ENCODE measurements around the gene HGD.
"Not testable (repeated sequence)": the region's sequence is repeated elsewhere in the genome, so short reads cannot be mapped to it uniquely, and the experiment has no call there.

The HGD gene, protein sequence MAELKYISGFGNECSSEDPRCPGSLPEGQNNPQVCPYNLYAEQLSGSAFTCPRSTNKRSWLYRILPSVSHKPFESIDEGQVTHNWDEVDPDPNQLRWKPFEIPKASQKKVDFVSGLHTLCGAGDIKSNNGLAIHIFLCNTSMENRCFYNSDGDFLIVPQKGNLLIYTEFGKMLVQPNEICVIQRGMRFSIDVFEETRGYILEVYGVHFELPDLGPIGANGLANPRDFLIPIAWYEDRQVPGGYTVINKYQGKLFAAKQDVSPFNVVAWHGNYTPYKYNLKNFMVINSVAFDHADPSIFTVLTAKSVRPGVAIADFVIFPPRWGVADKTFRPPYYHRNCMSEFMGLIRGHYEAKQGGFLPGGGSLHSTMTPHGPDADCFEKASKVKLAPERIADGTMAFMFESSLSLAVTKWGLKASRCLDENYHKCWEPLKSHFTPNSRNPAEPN

DNA sequence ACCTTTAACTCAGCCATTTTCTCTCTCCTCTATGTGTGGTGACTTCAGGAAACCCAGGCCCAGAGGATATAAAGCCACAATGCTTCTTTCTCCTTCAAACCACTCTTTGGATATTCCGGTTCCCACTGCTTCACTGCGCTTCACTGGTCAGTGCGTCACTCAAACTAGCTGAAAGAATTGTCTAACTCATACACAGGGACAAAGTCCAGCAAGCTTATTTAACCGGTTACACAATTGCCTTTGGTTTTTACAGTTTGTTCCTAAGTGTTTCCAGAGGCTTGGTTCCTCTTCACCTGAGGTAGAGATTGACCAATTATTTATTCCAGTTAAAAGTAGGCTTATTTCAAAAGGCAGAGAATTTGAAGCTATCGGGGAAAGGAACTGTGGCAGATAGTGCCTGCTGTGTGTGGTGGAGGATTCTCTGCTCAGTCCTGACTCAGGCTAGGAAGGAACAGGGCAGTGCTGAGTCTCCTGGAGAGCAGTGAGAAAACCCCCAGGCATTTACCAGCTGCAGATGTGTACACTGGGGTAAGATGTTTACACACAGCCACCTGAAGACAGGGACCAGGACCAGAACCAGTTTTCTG lies at the start of gene HGD:
TSS of gene HGD (minus strand) at position 145 of the 587 bp plus-strand sequence. CDS start at position 17, 128 bp downstream.
- no peak for DNase-seq

DNA sequence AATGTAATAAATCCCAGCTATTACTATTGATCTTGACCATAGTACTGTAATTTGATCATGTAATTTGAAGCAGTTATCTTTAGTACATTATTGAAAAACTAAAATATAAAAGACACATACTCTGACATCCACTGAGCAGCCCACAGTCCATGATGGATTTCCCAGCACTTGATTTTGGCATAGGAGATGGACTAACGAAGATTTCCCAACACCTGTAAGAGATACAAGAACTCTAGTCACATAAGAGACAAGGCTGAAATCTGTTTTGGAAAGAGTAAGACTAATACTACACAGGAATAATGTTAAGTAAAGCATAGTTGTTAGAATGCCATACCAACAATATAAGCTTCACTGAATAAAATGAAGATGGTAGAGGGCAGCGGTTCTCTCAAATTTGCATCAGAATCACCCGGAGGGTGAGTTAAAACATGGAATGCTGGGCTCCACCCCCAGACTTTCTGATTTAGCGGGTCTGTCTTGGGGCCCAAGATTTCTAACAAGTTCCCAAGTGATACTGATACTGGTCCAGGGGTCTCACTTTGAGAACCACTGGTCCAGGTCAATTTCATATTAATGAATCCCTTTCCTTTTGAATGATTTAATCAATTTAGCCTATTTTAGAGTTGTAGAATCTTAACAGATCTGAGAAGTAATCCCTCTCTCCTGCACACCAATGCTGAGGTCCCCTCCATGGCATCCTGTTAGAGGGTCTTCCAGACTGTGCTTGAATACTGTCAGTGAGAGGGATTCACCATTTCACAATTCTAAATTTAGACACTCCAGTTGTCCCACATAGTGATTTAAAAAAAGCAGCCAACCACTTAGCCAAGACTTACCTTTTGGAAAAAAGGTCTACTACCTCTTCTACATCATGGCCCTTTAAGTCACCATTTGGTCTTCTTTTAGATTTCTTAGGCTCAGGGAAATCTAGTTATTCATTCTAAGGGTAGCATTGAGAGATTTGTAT lies 48.8 kb upstream of the HGD start:
- DNase-seq = no peak

DNA sequence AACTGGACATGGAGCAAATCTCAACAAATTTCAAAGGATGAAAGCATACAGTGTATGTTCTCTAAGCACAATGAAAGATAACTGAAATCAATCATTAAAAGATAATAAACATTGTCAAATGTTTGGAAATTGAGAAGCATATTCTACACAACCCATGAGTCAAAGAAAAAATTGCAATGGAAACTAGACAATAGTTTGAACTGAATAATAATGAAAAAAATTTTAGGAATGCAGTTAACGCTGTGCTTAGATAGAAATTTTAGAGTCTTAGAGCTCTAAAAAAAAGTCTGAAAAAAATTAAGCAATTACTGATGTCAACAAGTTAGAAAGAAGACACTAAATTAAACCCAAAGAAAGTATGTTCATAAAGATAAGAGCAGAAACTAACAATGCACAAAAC lies 44.8 kb upstream of the HGD start:
- no peak for DNase-seq

DNA sequence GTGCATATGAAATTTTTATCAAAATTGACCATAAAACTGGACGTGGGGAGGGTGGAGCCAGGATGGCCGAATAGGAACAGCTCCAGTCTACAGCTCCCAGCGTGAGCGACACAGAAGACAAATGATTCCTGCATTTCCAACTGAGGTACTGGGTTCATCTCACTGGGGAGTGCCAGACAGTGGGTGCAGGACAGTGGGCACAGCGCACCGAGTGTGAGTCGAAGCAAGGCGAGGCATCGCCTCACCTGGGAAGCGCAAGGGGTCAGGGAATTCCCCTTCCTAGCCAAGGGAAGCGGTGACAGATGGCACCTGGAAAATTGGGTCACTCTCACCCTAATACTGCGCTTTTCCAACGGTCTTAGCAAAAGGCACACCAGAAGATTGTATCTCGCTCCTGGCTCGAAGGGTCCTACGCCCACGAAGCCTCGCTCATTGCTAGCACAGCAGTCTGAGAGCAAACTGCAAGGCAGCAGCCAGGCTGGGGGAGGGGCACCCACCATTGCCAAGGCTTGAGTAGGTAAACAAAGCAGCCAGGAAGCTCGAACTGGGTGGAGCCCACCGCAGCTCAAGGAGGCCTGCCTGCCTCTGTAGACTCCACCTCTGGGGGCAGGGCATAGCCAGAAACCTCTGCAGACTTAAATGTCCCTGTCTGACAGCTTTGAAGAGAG lies 37.3 kb upstream of the HGD start:
- DNase-seq = not testable (repeated sequence)

DNA sequence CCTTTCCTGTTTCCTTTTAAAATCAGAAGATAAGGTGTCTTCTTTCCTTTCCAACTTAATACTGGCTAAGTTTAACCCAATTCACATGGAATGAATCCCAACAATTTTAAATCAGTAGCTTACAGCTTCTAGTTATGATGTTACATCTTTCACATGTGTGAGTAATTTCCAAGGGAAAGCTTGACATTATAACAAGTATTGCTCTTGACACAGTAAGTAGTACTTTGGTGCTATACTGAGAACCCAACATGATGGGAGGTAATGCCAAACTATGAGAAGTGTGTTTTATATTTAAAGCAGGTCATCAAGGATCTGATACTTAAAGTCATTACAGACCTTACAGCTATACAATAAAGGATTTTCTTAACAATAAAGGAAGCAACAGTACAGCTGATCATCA lies 31.2 kb upstream of the HGD start:
- DNase-seq = no peak

DNA sequence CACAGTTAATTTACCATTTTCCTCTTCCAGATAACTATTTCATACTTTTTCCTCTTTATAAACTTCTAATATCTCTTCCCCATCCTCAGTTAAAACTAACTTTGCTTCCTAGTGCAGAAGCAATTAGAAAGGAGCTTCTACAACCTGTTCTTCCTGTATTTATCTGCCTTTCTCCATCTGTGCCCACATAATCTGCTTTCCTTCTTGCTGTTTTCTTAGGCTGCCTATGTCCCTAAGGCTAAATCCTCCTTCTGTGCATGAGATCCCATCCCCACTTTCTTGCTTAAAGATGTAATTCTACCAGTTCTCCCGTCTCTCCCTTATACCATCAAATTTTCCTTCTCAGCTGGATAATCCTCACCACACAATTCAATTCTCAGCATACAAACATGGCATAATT lies 28.3 kb upstream of the HGD start:
- DNase-seq = no peak

DNA sequence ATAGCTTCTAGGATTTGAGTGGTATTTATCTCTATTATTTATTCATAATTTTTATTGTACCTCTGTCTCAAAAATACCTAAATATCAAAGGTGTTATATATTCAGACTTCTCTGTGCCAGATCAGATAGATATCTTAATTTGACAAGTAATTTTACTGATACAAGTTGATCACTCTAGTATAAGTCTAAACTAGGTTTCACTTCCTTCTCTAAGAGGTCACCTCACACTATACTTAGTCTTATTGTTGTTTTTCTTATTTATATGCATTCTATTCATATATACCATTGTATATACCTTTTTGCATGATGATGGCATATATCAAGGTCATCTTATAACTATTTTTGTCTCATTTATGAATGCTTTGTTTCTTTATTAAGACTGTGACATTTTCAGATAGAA lies 26.4 kb upstream of the HGD start:
- DNase-seq = no peak

DNA sequence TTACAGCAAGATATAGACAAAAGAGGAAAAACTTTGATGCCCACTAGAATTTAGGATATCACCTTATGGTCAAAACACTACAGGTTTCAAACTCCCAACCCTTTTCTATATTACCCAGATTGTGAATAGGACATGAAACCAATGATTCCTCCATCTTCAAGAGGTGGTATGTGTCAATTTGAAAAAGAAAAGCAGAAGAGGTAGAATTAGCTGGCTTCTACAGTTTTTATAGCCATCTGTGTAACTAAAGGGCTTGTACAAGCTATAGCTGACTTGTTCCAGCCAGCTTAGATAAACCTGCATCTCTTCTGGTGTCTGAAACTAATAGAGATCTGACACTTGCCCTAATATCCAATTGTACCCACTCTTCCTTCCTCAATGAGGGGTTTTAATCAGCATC lies 24.9 kb upstream of the HGD start:
- no peak for DNase-seq

DNA sequence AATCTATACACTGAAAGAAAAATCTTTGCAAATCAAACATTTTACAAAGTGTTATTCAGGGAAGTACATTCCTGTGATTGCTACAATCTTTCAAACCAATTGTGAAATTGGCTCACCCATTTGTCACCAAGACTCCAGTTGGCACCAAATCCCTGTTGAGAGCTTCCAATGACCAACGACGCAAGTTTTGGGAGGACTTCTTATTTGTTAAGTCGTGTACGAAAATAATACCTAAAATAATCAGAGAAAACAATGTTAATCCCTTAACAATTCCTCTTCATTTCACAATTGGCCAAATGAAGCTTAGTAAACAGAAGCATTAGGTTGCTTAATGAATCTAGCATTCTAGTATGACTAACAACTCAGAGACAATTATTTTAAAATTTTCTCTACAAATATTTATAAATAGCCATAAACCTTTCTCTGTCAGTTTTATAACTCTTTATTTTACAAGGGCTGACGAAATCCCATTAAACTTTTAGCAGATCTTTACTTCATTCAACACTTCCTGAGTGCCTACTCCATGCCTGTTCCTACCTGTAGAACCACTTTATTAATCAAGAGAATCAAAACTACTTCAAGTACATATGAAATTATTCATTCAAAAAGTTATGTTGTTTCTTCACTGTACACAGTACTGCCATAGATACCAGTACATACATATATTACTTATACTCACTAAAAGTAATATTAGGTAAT lies 24.0 kb upstream of the HGD start:
- no peak for DNase-seq

DNA sequence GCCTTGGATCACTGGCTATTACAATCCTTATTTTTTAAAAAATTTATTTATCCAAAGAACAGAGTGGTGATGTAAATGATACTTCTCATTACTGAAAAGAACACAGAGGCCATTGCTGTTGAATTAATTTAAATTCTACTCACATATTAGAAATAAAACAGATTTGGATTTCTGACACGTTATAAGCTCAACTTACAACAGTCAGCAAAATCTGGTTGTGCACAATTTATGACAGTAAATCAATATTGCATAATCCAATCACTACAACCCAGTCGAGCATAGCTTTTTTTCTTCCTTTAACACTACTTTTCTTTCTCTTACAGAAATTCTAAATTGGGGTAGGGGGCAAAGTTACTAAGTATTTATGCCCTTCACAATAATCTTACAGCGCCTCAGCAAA lies 17.3 kb upstream of the HGD start:
- no peak for DNase-seq

DNA sequence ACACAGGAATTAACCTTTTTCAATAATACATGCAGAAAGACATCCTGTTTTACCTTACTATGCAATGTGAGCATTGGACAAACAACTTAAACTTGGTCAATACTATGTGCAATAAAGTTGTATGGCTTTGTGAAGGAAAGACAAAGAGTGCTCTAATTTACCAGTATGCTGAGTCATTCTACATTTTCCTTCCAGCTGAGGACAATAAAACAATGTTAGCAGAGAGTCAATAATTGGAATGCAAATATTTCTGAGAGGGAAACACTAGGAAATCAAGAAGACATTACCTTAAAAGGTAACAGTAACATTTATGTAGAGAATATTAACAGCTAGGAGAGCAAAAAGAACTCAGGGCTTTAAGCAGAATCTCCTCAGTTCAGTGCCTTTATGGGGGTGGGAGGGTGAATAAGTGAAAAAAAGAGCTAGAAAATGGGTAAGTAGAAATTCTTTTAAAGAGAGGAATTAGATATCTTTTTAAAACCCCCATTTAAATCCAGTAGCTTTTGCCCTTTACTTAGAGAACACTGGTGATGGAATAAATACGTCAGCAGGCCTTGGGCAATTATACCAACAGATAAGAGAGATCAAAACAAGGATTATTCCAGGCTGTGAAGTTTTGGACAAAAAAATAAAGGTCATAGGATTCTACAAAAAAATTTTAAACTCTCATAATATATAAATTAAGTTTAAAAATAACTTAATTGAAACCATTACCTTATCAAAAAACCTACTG lies 11.6 kb upstream of the HGD start:
- DNase-seq = no peak

DNA sequence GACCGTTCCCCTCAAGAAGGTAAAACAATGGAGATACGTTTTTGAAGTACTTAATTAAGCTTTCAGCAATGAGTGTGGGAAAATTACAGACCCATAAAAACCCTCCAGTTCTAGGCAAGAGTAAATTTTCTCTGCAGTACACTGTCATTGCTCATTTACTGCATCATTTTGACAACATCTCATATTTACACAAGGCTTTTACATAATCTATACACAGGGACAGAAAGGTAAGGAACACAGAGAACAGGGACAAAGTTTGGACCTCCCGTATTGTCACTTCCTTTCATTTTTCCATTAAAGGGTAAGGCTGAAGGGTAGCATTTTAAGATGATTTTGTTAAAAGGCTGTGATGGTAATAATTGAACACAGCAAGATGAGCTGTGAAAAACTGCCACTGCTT lies 7.4 kb upstream of the HGD start:
- no peak for DNase-seq

DNA sequence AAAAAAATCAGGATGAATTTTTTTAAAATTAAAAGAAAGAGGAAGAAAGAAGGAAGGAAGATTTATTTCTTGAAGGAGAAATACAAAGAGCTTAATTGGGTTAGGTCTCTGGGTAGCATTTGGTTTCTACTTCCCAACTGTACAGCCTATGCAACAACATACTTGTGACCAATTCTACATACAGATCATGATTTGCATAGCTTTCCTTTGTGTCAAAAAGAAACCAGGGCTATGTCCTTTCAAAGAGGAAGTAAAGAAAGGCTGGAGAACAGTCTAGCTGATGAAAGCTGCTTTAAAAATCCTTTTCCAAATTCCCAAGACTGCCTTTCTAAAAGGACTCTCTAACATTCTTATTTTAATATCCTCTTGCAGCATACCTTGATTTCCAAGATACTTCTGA lies 6.1 kb upstream of the HGD start:
- DNase-seq = no peak

DNA sequence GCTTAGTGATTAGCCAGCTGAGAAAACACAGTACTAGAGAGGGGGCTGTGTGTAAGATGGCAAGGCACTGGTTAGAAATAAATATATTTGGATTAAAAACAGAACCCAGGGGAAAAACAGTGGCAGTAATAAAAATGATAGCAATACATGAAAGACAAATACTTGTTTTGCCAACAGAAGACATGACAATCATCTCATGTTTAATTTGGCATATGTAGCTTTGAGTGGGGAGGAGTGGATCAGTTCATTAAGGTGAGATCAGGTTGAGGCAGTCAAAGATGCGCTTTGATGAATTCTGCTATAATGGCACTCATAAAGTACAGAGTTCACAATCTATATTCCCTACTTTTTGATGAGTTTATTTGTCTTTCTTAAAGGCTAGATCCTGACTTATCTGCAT lies 3.4 kb upstream of the HGD start:
- no peak for DNase-seq

DNA sequence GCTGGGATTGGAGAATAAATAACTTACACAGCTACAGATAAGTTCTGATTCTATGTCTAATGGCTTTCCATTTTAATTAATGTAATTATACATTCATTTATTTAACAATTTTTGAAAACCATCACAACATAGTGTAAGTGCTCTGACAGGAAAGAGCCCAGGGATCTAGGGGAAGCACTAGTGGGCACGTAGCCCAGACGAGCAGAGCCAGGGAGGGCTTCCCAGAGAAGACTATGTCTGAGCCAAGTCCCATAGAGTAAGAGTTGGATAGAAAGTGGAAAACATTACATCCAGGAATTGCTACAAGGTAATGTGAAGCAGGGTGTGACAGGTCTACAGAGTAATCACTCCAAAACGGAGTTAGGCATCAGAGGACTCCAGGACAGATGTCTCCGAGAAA lies 2.9 kb upstream of the HGD start:
- DNase-seq = no peak

DNA sequence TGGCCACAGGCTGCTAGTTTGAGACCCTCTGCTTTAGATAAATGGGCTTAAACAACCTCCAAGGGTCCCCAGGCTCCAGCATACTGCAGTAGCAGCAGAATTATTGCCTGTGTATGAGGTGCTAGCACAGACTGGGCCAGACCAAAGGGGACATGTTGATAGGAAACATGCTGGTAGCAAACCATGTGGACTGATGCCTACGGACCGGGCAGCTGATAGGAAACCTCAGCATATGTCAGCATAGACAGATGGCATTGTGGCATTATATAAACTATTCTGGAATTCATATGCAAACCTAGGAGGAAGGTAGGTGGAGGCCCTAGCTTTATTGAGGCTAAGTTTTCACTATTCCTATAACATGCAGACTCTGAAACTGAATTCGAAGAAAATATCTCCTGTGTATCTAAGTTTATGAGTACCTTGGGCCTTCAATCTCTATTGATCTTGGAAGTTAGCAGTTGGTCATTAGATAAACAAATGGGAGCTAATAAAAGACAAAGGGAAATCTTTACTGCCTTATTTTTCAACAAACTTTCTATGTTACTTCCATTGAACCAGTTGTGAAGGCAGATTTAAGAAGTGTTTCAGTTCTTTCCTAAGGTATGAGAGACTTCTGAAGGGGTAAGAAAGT lies 1.7 kb upstream of the HGD start:
- DNase-seq = no peak

DNA sequence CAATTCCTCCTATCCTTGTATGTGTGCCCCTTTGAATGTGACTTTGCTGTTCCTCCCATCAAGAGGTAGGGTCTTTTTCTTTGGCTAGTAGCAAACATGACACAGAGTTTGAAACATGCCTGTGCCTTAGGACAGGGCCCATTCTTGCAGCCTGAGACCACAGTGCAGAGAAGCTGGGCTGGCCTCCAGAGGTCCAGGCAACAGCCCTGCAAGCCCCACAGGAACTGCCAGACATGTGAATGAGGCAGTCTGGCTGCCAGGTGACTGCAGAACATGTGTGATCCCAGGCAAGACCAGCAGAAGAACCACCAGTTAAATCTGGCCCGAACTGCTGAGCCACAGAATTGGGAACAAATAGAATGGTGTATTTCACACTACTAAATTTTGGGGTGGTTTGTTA lies 1.2 kb upstream of the HGD start:
- DNase-seq = no peak

DNA sequence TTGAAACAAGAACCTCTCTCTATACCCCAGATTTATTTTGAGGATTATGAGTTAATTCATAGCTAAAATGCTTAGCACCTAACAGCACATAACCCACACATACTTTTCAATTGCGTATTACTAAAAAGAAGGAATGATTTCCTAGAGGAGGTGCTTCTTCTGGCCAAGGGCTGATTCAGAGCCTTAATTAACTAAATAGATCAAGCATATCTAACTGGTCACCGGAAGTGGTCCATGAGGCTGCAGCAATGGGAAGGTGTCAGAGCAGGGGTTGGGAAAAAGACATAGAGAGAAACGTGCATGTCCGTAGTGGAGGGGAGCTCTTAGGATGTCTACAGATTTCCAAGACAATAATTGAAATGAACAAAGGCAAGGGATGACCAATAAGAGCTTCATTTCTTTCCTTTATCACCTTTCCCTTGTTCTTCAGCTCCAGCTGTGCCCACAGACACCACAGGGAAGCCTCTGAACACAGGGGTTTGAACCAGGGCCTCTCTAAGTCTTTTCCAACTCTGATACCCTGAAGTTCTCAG lies 467 bp downstream of the HGD start:
- DNase-seq = no peak

DNA sequence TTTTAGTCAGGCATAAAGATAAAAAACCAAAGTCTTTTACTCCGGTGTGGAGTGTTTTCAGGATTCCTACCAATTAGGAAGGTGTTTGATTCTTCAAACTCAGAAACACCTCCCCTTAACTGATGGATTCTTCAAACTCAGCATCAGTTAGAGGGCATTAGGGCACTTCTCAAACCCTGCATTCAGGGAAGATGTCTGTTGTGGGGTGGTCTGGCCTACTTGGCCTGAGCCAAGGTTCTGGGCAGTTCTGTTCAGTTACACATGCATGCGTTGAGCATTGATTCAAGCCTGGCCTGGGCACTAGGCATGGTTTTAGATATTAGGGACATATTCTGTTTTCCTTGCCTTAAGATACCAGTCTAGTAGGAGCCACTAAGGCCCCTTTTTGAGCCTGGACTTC lies 1.0 kb downstream of the HGD start:
- no peak for DNase-seq

DNA sequence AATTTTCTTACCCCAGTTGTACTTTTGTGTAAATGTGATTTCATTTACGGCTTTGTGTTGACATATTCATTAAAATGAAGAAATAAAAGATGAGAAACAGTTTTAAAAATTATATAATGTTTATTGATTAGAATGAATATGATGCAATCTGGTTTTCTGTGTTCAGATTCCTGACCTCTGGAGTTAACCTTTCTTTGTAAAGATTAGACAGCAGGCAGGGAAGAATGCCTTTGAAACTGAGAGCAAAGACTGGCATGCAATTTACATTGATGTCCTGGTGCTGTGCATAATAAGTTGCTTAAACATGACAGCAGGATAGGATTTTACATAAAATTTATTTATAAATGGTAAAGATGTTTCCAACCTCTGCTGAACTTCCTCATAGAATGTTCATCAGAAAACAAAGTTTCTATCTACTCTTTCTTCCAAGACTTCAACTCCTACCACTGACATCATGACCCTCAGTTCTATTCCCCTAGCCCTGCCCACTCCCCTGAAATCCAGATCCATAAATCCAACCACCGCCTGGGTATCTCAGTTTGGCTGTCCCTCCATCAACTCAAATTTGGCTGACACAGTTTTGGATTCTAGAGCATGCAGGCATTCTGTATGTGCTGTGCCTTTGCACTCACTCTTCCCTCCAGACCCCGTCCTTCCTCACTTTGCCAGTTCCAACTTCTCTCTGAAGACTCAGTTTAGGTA lies 1.7 kb downstream of the HGD start:
- DNase-seq = no peak

Data from cortex of kidney (tissue), 1 donor.